Keratinocyte (primary cell): Measurements from ENCODE around the gene CHST12. TPM values are rescaled to one million over a fixed set of nuclear protein-coding genes. Genes with fewer than 3 reads are reported as not detected.
"Not testable (repeated sequence)": the region's sequence is repeated elsewhere in the genome, so short reads cannot be mapped to it uniquely, and the experiment has no call there.

ENCODE experiments used
- DNase-seq: peaks from one replicate; pipeline ENCODE4 v3.0.0-alpha.2; 2011; ENCODE audit warnings: low read depth, missing footprints, low spot score
- FAIRE-seq: peaks from 2 replicates; lab custom pipeline; 2011; peaks lifted over from hg19 to GRCh38; lab: Jason Lieb, UNC
- H2AFZ ChIP-seq: 2 replicates; pipeline ENCODE4 v1.6.0; 2012; ENCODE audit warnings: low read length, control low read depth, inconsistent platforms; ENCODE audit not compliant: control insufficient read depth
- H3K27ac ChIP-seq: 2 replicates; pipeline ENCODE4 v1.5.1; 2011; ENCODE audit warnings: low read length; ENCODE audit not compliant: control insufficient read depth, insufficient read depth
- H3K27me3 ChIP-seq: 3 replicates; pipeline ENCODE4 v1.6.0; 2011; ENCODE audit warnings: low read length; ENCODE audit not compliant: control insufficient read depth, insufficient read depth; ENCODE audit errors: extremely low read depth
- H3K36me3 ChIP-seq, 2 experiments: 2 replicates in 1 of 2; 3 replicates in 1 of 2; pipeline ENCODE4 v1.5.1; 2011; ENCODE audit warnings: low read length in 2 of 2, mild to moderate bottlenecking in 1 of 2; ENCODE audit not compliant: control insufficient read depth in 2 of 2, insufficient read depth in 2 of 2; ENCODE audit errors: extremely low read depth in 1 of 2
- H3K4me1 ChIP-seq: 3 replicates; pipeline ENCODE4 v1.5.1; 2011; ENCODE audit warnings: low read length; ENCODE audit not compliant: control insufficient read depth, insufficient read depth; ENCODE audit errors: extremely low read depth
- H3K4me2 ChIP-seq: 3 replicates; pipeline ENCODE4 v1.6.0; 2011; ENCODE audit warnings: low read depth, low read length; ENCODE audit not compliant: control insufficient read depth, insufficient read depth; ENCODE audit errors: extremely low read depth
- H3K4me3 ChIP-seq, 3 experiments: fragments of 200-600 bp in 1 of 3; sonication (generic) in 1 of 3; 2 replicates in 2 of 3; 3 replicates in 1 of 3; pipeline ENCODE4 v1.5.1; 2011 to 2016; ENCODE audit warnings: low read length in 3 of 3, mild to moderate bottlenecking in 3 of 3, control low read depth in 2 of 3, inconsistent platforms in 1 of 3, low read depth in 1 of 3, mixed read lengths in 1 of 3, mixed run types in 1 of 3, moderate library complexity in 1 of 3; ENCODE audit not compliant: control insufficient read depth in 2 of 3, insufficient read depth in 2 of 3; ENCODE audit errors: extremely low read depth in 1 of 3
- H3K79me2 ChIP-seq: 2 replicates; pipeline ENCODE4 v1.6.0; 2012; ENCODE audit warnings: low read length; ENCODE audit not compliant: control insufficient read depth, insufficient read depth
- H3K9ac ChIP-seq: 3 replicates; pipeline ENCODE4 v1.6.0; 2011; ENCODE audit warnings: low read length; ENCODE audit not compliant: control insufficient read depth, insufficient read depth; ENCODE audit errors: extremely low read depth
- H3K9me1 ChIP-seq: 3 replicates; pipeline ENCODE4 v1.6.0; 2011; ENCODE audit warnings: low read length; ENCODE audit not compliant: control insufficient read depth, insufficient read depth; ENCODE audit errors: extremely low read depth
- H3K9me3 ChIP-seq: 2 replicates; pipeline ENCODE4 v1.5.1; 2012; ENCODE audit warnings: low read depth, low read length; ENCODE audit not compliant: control insufficient read depth
- H4K20me1 ChIP-seq: 3 replicates; pipeline ENCODE4 v1.6.0; 2011; ENCODE audit warnings: low read length; ENCODE audit not compliant: control insufficient read depth, insufficient read depth; ENCODE audit errors: extremely low read depth
- EZH2 ChIP-seq: IDR thresholded peaks from one replicate; pipeline ENCODE4 v1.6.1; 2012; ENCODE audit warnings: inconsistent platforms, mild to moderate bottlenecking, low read length, moderate library complexity
- dilution Hi-C: fragments of 300-500 bp; cut with MboI; formaldehyde crosslinking; loops from one replicate; pipeline ENCODE4 v1.7.0; 2020; ENCODE audit warnings: low sequenced_read_pairs; ENCODE audit not compliant: extremely low pct_ligation_motif_present
- polyA plus RNA-seq, 5 experiments: library from polyadenylated mRNA; depleted of rRNA in 3 of 5; stranded (reverse) in 3 of 5; stranded (forward) in 1 of 5; unstranded in 1 of 5; fragments of >200 nt; gene quantifications; 1 replicate in 1 of 5; 2 replicates in 3 of 5; 3 replicates in 1 of 5; pipeline versions ENCODE4 v1.2.1 to v1.2.3, GENCODE V29; 2011 to 2012; ENCODE audit warnings: missing spikeins in 2 of 5, low read depth in 1 of 5, low replicate concordance in 1 of 5
- TF ChIP-seq, protein P1 (sequence below), 3 experiments: IDR thresholded peaks in 1 of 3; conservative IDR thresholded peaks in 1 of 3; optimal IDR thresholded peaks in 1 of 3; 2 replicates in 2 of 3; 3 replicates in 1 of 3; pipeline versions ENCODE3 to v1.5.1; 2011; ENCODE audit warnings: low read length in 3 of 3, mild to moderate bottlenecking in 3 of 3, moderate library complexity in 2 of 3, control low read depth in 1 of 3, inconsistent platforms in 1 of 3; ENCODE audit not compliant: insufficient read depth in 2 of 3; ENCODE audit errors: extremely low read depth in 1 of 3

The CHST12 gene
- polyA plus RNA-seq, 1 donor (not counting 4 experiments of a cell fraction or from before 2014, with no cell fraction given): 5.0 TPM

DNA sequence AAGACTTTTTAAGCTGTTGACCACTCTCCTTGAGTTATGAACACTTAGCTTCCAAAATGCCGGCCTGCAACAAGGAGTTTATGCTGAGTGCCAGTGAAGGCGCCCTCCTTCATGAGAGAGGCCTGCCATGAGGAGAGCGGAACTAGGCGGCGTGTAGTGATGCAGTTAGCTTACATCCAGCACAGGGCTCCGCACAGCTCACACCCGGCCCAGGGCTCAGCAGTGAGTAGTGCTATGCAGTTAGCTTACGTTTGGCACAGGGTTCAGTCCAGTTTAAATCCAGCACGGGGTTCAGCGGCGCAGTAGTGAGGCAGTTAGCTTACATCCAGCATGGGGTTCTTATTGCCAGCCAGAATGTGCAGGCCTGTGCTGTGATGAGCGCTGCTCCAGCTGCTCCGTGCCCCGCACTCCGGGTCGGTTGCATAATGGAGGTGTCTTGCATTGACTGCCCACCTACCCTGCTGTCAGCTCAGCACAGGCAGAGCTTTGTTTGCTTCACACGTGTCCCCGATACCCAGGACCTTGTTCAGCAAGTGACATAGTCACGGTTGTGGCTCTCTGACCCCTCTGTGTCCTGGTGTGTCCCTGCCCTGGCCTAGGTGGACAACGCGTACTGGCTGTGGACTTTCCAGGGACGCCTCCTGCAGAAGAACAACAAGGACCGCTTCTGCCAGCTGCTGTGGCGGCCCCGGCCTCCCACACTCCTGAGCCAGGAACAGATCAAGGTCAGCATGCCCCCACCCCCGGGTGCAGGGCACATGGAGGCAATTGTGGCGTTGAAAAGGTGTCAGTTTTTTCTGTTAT lies 26.9 kb upstream of the CHST12 start:
- H3K4me1 ChIP-seq: no peaks in the 10 kb centered on the region
- no peaks in the 10 kb centered on the region for H3K9me1 ChIP-seq
- peaks cover 11% of the 10 kb centered on the region for H4K20me1 ChIP-seq
- H3K4me2 ChIP-seq: no peak overlapping the region
- dilution Hi-C loops: no loop called here
- FAIRE-seq (no peak), DNase-seq (no peak)
- H3K4me3 ChIP-seq: no peak overlapping the region
- no peaks in the 10 kb centered on the region for H3K27me3 ChIP-seq
- H3K9me3 ChIP-seq: no peaks in the 10 kb centered on the region
- no peak overlapping the region for H2AFZ ChIP-seq
- H3K27ac ChIP-seq: no peak overlapping the region
- TF ChIP-seq, protein P1, sequence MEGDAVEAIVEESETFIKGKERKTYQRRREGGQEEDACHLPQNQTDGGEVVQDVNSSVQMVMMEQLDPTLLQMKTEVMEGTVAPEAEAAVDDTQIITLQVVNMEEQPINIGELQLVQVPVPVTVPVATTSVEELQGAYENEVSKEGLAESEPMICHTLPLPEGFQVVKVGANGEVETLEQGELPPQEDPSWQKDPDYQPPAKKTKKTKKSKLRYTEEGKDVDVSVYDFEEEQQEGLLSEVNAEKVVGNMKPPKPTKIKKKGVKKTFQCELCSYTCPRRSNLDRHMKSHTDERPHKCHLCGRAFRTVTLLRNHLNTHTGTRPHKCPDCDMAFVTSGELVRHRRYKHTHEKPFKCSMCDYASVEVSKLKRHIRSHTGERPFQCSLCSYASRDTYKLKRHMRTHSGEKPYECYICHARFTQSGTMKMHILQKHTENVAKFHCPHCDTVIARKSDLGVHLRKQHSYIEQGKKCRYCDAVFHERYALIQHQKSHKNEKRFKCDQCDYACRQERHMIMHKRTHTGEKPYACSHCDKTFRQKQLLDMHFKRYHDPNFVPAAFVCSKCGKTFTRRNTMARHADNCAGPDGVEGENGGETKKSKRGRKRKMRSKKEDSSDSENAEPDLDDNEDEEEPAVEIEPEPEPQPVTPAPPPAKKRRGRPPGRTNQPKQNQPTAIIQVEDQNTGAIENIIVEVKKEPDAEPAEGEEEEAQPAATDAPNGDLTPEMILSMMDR (optimal IDR thresholded peaks at IDR 0.05 in 1 of 3, IDR thresholded peaks at IDR 0.05 in 1 of 3, conservative IDR thresholded peaks at IDR 0.05 in 1 of 3; ENCODE audit: extremely low read depth in 1 of 3, insufficient read depth in 2 of 3, low read length in 3 of 3): no peak
- no peak for TF ChIP-seq EZH2
- H3K9ac ChIP-seq: no peak overlapping the region
- H3K36me3 ChIP-seq: peaks cover 70 to 80% of the 10 kb centered on the region in 2 experiments
- peaks cover 31% of the 10 kb centered on the region for H3K79me2 ChIP-seq

DNA sequence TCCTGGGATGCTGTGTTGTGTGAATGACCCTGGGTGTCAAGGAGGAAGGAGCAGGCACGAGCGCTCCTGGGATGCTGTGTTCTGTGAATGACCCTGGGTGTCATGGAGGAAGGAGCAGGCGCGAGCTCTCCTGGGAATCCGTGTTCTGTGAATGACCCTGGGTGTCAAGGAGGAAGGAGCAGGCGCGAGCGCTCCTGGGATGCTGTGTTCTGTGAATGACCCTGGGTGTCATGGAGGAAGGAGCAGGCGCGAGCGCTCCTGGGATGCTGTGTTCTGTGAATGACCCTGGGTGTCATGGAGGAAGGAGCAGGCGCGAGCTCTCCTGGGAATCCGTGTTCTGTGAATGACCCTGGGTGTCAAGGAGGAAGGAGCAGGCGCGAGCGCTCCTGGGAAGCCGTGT lies 25.9 kb upstream of the CHST12 start:
- FAIRE-seq, dilution Hi-C loops, DNase-seq, H3K27me3 ChIP-seq, H3K9me1 ChIP-seq, H3K4me1 ChIP-seq, H3K9me3 ChIP-seq, H2AFZ ChIP-seq, H3K27ac ChIP-seq, H3K9ac ChIP-seq, H3K4me3 ChIP-seq, H3K4me2 ChIP-seq: not testable (repeated sequence)
- Histone ChIP-seq H3K36me3 (peaks cover 64 to 71% of the 10 kb centered on the region in 2 experiments), H4K20me1 (peaks cover 10% of the 10 kb centered on the region), H3K79me2 (peaks cover 31% of the 10 kb centered on the region)

DNA sequence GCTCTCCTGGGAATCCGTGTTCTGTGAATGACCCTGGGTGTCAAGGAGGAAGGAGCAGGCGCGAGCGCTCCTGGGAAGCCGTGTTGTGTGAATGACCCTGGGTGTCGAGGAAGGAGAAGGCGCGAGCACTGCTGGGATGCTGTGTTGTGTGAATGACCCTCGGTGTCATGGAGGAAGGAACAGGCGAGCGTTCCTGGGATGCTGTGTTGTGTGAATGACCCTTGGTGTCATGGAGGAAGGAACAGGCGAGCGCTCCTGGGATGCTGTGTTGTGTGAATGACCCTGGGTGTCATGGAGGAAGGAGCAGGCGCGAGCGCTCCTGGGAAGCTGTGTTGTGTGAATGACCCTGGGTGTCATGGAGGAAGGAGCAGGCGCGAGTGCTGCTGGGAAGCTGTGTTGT lies 25.3 kb upstream of the CHST12 start:
- H3K36me3 ChIP-seq: peaks cover 59 to 68% of the 10 kb centered on the region in 2 experiments
- H3K4me2 ChIP-seq, H3K27ac ChIP-seq, H3K9me1 ChIP-seq, H2AFZ ChIP-seq, H3K9me3 ChIP-seq, H3K27me3 ChIP-seq, H3K4me1 ChIP-seq, FAIRE-seq, H3K9ac ChIP-seq, DNase-seq, H3K4me3 ChIP-seq, dilution Hi-C loops, H4K20me1 ChIP-seq: not testable (repeated sequence)
- peaks cover 25% of the 10 kb centered on the region for H3K79me2 ChIP-seq
